Measurements from ENCODE around the gene EXOG.

EXOG gene

DNA sequence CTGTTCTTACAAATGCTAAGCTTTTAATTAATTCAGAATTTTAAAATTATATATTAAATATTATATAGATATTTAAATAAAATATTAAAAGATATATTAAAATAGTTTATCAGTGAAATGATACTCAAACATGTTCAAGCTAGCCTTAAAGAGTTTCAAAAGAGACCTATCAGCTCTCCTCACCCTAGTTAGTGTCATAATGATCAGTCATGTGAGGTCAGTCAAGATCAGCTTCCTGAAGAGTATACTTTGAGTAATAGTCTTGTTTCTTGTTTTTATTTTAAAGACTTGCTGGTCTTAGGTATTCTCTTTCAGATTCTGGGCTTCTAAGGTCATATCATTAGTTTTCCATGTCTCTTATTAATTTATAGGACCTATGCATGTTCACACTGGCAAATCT lies 14.5 kb downstream of the EXOG start:
- DNase-seq (ENCODE audit: low spot score), result no peak

DNA sequence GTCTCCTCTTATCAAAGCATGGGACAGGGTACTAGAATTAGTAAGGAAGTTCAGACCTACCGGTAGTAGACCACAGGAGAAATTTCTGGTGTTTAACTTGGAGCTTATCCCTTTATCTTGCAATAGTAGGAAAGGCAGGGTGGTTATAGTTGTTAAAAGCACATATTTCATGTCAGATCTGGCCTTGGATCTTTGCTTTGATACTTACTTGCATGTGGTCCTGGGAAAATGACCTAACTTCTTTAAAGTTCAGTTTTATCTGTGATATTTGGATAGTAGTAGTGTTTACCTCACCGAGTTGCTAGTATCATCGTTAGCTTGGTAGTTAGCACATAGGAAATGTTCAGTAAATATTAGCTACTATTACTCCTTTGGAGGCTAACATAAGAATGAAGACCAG lies 15.4 kb downstream of the EXOG start:
- DNase-seq (ENCODE audit: low spot score), result no peak

DNA sequence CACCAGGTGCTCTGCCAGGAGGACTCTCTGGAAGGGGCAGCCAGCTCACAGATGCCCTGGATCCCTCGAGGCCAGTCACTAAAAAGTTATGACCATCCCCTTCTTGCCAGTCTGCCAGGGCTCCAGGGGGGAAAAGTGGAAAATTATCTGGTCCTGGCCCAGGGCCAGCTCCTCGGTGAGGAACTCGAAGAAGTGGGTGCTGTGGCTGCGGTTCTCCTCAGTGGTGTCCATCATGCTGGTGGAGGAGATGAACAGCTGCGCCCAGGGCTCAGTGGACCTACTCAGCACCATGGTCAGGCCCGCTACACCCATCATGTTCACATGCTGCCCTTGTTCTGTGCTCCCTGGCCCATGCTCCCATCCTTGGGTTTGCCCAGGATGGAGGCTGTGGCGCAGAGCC lies 19.2 kb downstream of the EXOG start:
- no peak for DNase-seq (ENCODE audit: low spot score)

DNA sequence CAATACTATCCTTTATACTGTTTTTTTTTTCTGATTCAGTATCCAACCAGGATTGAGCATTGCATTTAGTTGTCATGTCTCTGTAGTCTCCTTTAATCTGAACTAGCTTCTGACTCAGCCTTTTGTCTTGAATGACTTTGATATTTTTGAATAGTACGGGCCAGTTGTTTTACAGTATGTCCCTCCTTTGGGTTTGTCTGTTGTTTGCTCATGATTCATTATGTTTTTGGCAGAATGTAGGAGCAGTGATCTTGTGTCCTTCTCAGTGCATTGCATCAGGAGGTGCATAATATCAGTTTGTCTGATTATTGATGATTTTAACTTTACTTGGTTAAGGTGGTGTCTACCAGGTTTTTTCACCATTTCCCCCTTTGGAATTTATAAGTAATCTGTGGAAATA lies 20.5 kb downstream of the EXOG start:
- no peak for DNase-seq (ENCODE audit: low spot score)

DNA sequence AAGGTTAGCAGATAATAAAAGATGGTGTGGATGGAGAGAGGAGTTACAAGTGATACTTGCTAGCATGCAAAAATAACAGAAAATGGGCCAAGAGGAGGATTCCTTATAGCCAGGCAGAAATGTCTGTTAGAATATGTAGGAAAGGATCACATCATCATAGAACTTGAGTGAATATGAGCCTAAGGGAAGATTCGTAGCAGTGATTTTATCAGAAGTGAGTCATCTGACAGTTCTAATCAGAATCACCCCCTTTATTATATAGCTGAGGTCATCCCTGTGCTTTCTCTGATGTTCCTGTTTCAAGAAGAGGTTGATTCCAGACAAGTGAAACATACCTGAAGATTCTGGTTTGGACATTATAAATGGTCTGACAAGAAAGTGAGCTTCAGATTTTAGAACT lies 22.9 kb downstream of the EXOG start:
- DNase-seq (ENCODE audit: low spot score), result no peak

DNA sequence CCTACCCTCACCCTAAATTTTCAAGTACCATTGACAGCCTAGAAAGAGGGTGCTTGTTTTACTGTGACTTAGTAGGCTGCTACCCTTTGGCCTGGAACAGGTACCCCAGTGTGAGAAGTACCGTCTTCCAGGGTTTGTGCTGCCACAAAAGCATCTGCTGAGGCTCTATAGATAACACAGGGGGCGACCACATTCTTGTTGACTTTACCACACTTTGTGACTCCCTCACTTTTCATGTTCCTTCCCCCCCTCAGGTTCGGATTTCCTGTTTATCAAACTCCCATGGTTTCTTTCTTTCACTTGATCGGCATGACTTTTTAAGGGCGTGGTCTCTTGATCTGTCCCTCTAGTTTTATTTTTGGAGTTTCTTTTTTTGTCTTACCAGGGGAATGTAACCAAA lies 23.5 kb downstream of the EXOG start:
- no peak for DNase-seq (ENCODE audit: low spot score)

DNA sequence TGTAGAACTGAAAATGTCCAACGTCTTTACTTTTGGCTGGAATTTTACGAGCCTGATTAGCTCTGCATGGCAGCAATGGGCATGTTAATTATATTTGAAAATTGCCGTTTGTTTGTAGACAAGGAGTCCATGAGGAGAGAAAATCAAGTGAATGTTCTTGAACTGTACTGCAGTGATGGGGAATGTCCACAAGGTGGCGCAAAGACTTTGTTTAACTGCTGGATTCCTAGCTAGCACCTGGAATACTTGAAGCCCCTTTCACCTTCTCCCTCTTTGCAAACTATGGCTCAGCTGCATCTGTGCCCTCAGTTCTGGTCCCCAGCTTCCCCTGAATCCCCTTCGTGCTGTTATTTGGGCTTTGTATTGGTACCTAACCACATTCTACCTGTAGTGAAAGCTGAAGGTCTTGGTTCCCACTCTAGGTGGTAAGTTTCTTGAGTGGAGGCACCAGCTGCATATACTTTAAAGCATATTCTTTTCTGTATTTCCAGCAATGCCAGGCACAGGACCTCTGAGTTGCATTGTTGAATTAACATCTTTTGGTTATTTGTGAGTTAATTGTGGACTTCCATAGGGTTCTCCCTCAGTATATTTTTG lies 25.3 kb downstream of the EXOG start:
- peak; percentile 58 for DNase-seq (ENCODE audit: low spot score)

DNA sequence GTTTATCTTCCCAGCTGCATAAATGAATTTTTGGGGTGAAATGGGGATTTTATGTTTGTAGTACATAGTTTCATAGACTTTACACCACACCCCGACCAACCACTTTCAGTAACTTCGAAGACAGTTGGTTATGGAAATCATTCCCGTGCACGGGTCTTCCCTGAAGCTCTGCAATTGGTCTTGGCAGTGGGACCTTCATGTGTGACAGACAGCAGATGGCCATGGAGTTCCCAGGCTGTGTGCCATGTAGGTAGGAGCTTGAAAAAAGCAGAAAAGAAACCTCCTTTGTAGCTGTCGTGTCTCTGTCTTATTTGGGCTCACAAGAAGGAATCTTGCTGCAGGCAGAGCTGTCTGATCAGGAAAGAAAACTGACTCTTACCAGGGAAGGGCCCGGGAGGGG lies 25.9 kb downstream of the EXOG start:
- no peak for DNase-seq (ENCODE audit: low spot score)

DNA sequence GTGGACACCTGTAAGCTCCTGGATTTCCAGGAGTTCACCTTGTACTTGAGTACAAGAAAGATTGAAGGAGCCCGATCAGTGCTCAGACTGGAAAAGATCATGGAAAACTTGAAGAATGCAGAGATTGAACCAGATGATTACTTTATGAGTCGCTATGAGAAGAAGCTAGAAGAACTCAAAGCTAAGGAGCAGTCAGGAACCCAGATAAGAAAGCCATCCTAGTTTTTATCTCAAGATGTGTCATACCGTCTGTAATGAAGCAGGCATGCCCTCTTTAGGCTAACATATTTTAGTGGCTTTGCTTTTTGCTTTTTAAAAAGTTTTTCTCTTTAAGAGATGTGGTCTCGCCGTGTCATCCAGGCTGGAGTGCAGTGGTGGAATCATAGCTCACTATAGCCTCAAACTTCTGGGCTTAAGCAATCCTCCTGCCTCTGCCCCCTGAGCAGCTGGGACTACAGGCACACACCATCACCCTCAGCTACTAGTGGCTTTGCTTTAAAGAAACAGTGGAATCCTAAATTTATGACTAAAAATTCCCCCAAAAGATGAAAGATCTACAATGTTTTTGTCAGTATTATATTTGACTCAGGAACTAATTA lies 28.1 kb downstream of the EXOG start:
- no peak for DNase-seq (ENCODE audit: low spot score)

DNA sequence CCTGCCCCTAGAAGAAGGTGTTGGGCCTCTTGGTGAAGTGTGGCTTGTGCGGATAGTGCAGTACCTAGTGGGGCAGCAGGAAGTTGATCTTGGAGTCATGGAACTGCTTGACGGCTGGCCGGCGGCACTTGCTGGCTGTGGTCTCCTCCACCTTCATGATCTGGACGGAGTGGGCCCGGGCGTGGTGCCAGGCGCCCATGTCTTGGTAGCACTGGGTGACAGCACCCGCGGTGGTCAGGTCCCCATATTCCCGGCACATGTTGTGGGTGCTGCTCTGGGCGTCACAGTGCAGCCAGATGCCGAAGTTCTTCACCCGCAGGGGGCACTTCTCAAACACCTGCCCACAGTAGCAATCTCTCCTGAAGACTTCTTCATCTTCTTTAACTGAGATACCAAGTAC lies 30.7 kb downstream of the EXOG start:
- DNase-seq (ENCODE audit: low spot score), result no peak

DNA sequence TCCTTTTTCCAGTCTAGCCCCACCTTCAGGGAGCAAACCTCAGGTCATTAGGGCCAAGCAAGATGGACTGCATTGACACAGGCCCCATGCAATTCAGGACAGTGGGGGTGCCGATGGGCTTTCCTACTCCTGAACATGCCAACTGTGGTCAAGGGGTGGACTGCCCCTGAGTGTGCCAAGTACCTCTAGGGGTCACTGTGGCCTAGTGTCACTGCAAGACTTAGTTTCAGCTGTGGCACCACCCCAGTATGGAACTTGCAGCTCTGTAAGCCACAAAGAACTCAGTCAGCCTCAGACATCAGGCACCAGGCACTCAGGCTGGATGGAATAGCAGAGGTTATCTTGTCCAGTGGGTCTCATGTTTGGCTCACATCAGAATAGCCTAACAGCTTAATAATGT lies 32.3 kb downstream of the EXOG start:
- DNase-seq (ENCODE audit: low spot score), result no peak

DNA sequence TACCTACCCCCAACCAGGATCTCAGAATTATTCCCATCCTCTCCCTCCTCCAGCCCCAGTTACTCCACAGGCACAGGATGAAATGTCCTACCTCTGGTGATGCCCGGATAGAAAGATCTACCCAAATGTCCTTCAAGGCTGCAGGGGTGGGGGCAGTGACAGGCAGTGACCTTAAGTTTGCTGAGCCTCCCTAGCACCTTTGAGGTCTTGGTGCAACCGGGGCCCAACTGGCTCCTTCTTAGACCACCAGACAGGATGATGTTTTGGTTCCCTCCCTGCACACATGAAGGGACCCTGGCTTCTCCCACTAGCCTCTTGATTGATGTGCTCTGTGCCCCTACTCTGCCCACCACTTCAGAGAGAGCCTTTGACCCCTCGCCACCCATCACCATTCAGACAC lies 36.4 kb downstream of the EXOG start:
- no peak for DNase-seq (ENCODE audit: low spot score)

DNA sequence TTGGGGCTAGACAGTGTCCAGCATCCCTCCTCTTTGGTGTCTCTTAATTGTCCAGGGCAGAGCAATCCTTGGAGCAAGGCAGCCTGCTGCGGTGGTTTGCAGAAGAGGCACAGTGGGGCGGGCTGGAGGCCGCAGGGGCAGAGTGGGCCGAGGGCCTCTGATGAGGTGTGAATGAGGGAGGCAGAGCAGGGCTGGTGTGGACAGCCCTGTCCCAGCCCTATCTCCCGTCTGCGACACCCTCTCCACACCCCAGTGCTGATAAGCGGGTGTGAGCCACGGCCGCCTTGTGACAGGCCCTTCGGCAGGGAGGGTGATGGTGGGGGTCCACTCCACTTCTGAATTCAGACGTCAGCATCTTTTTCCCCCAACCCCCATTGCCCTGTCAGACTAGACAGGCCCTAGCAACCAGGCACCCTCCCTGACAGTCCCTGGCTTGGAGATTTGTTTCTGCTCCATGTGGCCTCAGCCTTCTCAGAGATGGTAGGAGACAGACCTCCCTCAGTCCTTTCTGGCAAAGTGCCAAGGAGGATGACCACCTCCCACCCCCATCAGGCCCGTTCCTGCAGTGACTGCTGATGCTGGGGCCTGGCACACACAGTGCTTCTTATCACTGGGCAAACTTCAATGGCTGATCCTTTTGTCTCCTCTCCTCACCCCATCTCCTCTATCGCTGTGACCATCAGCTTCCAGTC lies 37.3 kb downstream of the EXOG start:
- no peak for DNase-seq (ENCODE audit: low spot score)

DNA sequence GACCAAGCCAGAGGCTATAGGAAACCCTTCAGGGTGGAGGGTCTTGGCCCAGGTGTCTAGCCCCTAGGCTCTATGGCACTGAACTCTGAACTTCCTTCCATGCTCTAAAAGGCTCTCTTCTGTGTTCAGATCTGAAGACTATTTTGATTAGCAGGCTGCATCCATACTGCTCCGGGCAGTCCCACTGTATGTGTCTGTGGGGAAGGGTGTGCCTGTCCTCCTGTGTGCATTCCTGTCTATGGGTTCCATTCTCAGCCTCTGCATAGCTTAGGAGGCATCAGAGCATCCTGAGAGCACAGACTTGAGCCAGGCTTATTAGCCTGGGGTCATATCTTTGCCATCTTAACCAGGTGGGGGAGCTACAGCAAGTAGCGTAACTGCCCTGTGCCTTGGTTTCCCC lies 38.0 kb downstream of the EXOG start:
- DNase-seq (ENCODE audit: low spot score), result no peak

DNA sequence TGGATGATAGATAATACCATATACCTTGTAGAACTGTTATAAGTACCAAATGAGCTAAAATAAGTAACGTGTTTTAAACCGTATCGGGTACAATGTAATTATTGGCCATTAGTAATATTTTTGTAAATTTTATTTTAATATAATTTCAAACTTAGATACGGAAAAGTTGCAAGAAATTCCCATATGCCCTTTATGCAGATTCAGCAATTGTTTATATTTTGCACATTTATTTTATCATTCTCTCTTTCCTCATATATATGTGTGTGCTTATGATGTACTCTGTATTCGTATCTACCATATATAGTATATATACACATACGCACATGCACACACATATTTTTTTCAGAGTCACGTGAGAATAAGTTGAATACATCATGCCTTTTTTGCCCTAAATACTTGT lies 38.5 kb downstream of the EXOG start:
- no peak for DNase-seq (ENCODE audit: low spot score)

DNA sequence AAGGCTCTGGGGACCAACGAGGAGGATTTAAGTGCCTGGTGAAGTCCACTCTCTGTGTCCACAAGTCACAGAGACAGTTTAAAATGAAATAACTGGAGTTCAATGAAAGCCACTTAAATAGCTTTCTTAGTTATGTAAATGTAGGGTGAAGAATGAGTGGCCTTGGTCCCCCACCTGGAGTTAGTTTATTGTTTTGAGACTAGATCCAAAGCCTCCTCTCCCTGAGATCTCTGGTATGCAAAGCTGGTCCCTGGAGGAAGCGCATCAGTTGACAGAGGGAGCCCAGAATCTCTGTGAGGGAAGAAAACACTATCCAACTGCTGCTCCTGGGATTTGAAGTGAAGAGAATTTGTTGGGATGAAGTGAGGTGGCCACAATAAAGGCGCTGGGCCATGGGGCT lies 40.5 kb downstream of the EXOG start:
- DNase-seq (ENCODE audit: low spot score), result no peak

DNA sequence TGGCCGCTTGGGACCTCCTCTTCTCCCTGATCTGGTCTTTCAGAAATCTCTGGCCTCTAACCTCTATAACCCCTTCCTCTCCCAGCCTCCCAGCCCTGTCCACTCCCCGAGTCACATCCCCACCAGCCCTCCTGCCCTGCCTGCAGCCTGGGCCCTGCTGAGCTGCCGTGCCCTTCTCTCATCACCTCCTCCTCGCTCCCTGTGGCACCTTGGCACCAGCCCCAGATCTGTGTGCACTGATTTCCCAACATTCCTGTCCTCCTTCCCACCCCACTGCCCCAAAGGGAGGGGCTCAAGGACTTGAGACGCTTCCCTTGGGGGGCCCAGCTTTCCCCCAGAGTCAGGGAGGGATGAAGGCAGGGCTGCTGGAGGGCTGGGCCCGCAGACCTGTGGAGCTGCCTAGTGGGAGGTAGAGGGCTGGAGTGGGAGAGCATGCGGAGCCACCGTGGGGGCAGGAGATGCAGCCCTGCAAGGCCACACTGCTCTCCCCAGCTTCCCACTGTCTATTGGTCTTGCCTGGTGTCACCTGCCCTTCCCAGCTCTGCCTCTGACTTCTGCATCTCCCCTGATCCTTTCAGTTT lies 42.7 kb downstream of the EXOG start:
- DNase-seq (ENCODE audit: low spot score), result no peak

DNA sequence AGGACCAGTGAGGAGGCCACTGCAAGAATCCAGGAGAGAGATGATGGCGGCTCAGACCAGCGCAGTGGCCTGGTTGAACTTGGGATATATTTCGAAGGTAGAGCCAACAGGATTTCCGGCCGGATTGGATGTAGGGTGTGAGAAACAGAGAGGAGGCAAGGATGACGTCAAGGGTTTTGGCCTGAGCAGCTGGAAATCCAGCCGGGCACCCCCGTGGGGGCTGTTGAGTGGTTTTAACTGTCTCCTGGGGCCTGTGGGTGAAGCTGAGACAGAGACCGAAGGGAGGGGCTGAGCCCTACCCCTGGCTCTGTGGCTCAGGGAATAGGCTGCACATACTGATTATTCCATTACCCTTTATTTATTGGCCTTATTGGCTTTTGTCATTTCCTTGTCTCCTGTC lies 45.7 kb downstream of the EXOG start:
- DNase-seq (ENCODE audit: low spot score), result no peak

DNA sequence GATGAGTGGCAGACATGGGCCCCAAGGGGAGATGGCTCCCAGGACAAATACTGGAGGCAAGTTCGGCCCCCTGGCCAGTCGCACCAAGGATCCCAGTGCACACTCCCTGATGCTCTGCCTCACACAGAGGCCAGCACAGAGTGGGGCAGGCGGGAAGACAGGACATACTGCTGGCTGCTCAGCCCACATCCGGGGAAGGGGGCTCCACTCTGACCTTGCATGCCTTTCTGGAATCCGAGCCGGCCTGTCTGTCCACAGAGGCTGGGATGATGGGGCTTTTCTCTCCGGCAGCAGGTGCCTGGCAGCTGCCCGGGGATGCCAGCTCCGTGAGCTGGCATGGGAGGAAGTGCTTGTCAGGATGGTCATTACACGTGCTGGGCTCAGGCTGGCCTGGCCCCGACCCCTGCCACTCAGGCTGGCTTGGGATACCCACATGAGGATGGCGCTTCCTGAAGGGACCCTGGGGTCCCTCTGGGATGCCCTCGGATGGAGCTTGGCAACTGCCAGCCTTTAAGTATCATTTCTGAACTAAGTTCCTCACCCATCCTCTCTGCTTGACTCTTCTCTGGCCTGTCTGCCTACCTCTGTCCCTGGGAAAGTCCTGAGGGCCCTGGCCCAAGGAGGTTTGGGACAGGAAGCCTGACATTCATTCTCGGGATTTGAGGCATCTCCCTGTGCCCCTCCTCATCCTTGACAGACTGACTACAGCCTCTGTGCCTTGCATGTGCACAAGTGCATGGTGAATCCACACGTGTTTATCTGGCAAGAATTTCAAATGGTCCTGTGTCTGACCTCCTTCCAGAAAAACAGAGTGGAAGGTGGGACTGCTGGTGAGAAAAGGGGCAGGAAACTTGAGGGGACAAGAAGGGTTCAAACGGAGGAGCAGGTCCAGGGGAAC lies 46.5 kb downstream of the EXOG start:
- DNase-seq (ENCODE audit: low spot score), result no peak

DNA sequence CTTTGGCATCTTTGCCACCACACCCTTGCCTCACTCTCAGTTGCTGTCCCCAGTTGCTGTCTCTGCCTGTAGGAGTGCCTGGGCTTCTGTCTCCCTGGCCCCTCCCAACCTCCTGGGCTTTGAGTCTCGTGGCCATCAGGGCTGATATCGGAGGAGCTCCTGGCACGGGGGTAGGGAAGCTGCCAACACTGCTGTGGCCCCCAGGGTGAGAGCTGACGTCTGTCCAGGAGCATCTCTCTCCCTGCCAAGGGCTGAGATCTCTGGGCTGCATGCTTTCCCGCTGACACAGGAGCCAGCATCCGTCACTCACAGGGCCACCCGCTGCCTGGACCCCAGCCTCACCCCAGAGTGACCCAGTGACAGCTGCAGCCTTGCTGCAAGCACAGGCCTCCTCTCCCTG lies 47.4 kb downstream of the EXOG start:
- DNase-seq (ENCODE audit: low spot score), result no peak

DNA sequence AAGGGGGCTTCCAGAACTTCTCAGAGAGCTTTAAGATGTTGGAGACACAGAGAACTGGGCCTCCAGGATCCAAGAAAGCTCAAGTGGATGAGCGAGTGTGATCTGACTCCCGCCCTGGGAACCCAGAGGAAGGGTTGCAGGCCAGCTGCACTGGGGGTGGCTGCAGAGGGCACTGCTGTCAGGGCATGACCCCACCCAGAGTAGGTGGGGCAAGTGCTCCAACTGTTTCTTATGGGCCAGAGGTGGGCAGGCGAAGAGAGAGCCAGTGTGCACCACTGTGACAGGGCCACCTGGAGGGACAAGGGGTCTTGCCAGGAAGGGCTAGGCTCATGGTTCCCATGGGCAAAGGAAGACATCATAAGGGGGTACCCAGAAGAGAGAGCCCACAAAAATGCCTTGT lies 48.8 kb downstream of the EXOG start:
- no peak for DNase-seq (ENCODE audit: low spot score)

DNA sequence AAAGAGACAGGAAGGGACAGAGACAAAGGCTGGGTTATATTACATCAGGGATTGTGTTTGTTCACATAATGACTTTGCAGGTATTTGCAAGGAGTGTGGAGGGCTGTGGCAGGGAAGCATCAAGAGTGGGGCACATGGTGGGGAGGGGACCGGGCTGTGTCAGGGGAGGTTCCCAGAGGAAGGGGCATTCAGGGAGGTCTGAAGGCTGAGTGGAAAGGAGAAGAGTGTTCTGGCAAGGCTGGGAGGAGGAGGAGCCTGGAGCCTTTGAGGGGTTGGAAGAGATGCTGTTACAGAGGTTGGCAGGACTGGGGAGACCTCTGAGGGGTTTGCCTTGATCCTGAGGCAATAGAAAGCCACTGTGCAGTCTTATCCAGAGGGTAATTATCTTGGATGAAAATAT lies 49.4 kb downstream of the EXOG start:
- no peak for DNase-seq (ENCODE audit: low spot score)

DNA sequence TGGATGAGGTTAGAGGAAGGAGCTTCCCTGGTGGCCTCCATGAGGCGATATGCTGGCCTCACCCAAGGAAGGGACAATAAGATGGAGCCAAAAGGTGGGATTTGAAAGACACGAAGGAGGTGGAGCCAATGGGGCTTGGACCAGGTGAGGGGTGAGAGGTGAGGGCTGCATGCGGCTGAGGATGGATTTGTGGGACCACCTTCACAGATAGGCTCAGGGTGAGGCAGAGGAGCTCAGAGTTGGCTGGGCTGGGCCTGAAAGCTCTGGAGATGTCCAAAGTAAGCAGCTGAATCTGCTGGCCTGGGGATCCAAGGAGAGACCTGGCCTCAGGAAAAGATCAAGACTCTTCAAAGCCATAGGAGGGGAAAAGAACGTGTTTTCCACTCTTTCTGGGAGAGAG lies 49.8 kb downstream of the EXOG start:
- no peak for DNase-seq (ENCODE audit: low spot score)
